ENCODE measurements around the gene ATP9B. TPM values are rescaled to one million over a fixed set of nuclear protein-coding genes. Genes with fewer than 3 reads are reported as not detected.

Gene ATP9B
- total RNA-seq, 2 experiments from 2014 or later: 61.9 to 63.5 TPM

GRCh38 chr18:79133724-79134123, 64.5 kb downstream of the ATP9B start:
- no peak overlapping the region for H3K27ac Mint-ChIP-seq
- Histone ChIP-seq H3K4me3 (ENCODE audit: low read length) (no peak overlapping the region), H3K9me3 (ENCODE audit: control insufficient read depth in 1 of 2, insufficient read depth in 1 of 2, low read length in 2 of 2) (no peaks in the 10 kb centered on the region), H3K4me1 (ENCODE audit: insufficient read depth, low read length) (peaks cover under 1% of the 10 kb centered on the region), H3K36me3 (ENCODE audit: insufficient read depth, low read length) (peaks cover 12% of the 10 kb centered on the region), H3K27ac (ENCODE audit: low read depth in 1 of 2, low read length in 2 of 2) (no peak overlapping the region), H3K27me3 (ENCODE audit: control insufficient read depth in 1 of 2, insufficient read depth in 2 of 2, low read length in 2 of 2) (no peaks in the 10 kb centered on the region)
- peaks cover 78% of the 10 kb centered on the region for H3K36me3 Mint-ChIP-seq (ENCODE audit: low read depth)
- ATAC-seq (ENCODE audit: poor library complexity): no peak
- no peak for DNase-seq
- no peak overlapping the region for H3K4me3 Mint-ChIP-seq
- ChIA-PET CTCF (no interaction called here), POLR2A (no interaction called here)
- intact Hi-C loops (cut with DNase I, micrococcal nuclease): loop anchor here in 1 of 2 experiments (5.0 kb wide), 1 partner anchor 51 kb away; no protein-coding TSS in a partner anchor
- H3K4me1 Mint-ChIP-seq (ENCODE audit: low read depth): peaks cover 9% of the 10 kb centered on the region
- H3K27me3 Mint-ChIP-seq: no peaks in the 10 kb centered on the region
- no peak for TF ChIP-seq CTCF (IDR thresholded peaks at IDR 0.05)
- H3K9me3 Mint-ChIP-seq: no peaks in the 10 kb centered on the region

- Mint-ChIP-seq H3K4me1 (ENCODE audit: low read depth) (peaks cover 20% of the 10 kb centered on the region), H3K27me3 (no peaks in the 10 kb centered on the region), H3K9me3 (no peaks in the 10 kb centered on the region), H3K27ac (no peak overlapping the region), H3K4me3 (no peak overlapping the region), H3K36me3 (ENCODE audit: low read depth) (peaks cover 75% of the 10 kb centered on the region)
- no peaks in the 10 kb centered on the region for H3K9me3 ChIP-seq (ENCODE audit: control insufficient read depth in 1 of 2, insufficient read depth in 1 of 2, low read length in 2 of 2)
- intact Hi-C loops (cut with DNase I, micrococcal nuclease): no loop called here
- no peak for ATAC-seq (ENCODE audit: poor library complexity)
- POLR2A ChIA-PET: no interaction called here
- H3K27ac ChIP-seq (ENCODE audit: low read depth in 1 of 2, low read length in 2 of 2): no peak overlapping the region
- CTCF ChIA-PET: no interaction called here
- H3K4me3 ChIP-seq (ENCODE audit: low read length): no peak overlapping the region
- DNase-seq: no peak
- H3K36me3 ChIP-seq (ENCODE audit: insufficient read depth, low read length): peaks cover 8% of the 10 kb centered on the region
- no peak for TF ChIP-seq CTCF (IDR thresholded peaks at IDR 0.05)
- H3K27me3 ChIP-seq (ENCODE audit: control insufficient read depth in 1 of 2, insufficient read depth in 2 of 2, low read length in 2 of 2): no peaks in the 10 kb centered on the region
- peaks cover 2% of the 10 kb centered on the region for H3K4me1 ChIP-seq (ENCODE audit: insufficient read depth, low read length)
Measured at GRCh38 chr18:79135924-79136323, 66.7 kb downstream of the ATP9B start.

GRCh38 chr18:79136742-79137141, 67.5 kb downstream of the ATP9B start:
- no peaks in the 10 kb centered on the region for H3K9me3 Mint-ChIP-seq
- Histone ChIP-seq H3K27me3 (ENCODE audit: control insufficient read depth in 1 of 2, insufficient read depth in 2 of 2, low read length in 2 of 2) (no peaks in the 10 kb centered on the region), H3K9me3 (ENCODE audit: control insufficient read depth in 1 of 2, insufficient read depth in 1 of 2, low read length in 2 of 2) (no peaks in the 10 kb centered on the region), H3K4me1 (ENCODE audit: insufficient read depth, low read length) (peaks cover 2% of the 10 kb centered on the region), H3K36me3 (ENCODE audit: insufficient read depth, low read length) (peaks cover 8% of the 10 kb centered on the region), H3K27ac (ENCODE audit: low read depth in 1 of 2, low read length in 2 of 2) (no peak overlapping the region), H3K4me3 (ENCODE audit: low read length) (no peak overlapping the region)
- TF ChIP-seq CTCF (IDR thresholded peaks at IDR 0.05): no peak
- ChIA-PET CTCF (no interaction called here), POLR2A (no interaction called here)
- peaks cover 76% of the 10 kb centered on the region for H3K36me3 Mint-ChIP-seq (ENCODE audit: low read depth)
- H3K4me3 Mint-ChIP-seq: no peak overlapping the region
- no peak overlapping the region for H3K27ac Mint-ChIP-seq
- H3K27me3 Mint-ChIP-seq: no peaks in the 10 kb centered on the region
- ATAC-seq (ENCODE audit: poor library complexity) (no peak), DNase-seq (peak in 1 of 14 experiments; percentile 31)
- H3K4me1 Mint-ChIP-seq (ENCODE audit: low read depth): peaks cover 20% of the 10 kb centered on the region
- intact Hi-C loops (cut with DNase I, micrococcal nuclease): no loop called here

Data from CD4-positive, alpha-beta T cell (primary cell).